ENCODE results near the gene COL11A2. TPM values are rescaled to one million over a fixed set of nuclear protein-coding genes. Genes with fewer than 3 reads are reported as not detected.

Gene COL11A2
- total and polyA plus RNA-seq, 2 donors, result 2.1 to 5.5 TPM

DNA sequence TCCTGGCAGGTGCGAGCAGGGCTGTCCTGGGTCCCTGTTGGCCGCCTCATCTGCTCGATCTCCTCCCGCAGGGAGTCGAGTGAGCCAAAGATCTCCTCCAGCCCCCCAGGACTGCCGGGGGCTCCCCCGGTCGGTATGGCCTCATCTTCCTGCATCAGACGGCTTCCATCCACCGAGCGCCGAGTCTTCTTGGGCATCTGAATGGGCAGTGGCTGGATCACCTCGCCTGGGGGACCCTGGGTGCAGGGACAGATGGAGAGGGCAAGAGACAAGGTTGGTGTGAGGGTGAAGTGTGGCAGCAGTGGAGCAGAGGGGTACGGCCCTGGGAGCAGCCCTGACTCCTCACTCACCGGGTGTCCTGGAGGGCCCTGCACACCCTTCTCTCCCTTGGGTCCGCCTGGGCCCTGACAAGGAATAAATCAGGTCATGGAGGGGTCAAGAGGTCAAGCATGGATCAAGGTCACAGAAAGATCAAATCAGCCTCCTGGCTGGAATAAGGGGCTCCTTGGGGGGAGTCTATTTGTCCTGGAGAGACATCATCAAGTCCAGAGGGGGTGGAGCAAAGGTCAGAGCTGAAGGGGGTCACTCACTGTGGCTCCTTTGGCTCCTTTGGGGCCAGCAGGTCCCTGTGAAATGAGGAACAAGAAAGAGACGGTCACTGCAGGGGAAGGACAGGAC, 26.5 kb downstream of the COL11A2 start:
- WGBS, result 95% methylated on average over 17 of the region's 17 CpGs
- H3K4me1 ChIP-seq (ENCODE audit: control insufficient read depth in 2 of 2, insufficient read depth in 2 of 2, low read length in 2 of 2), result peaks cover 0 to 8% of the 10 kb centered on the region in 2 donors

DNA sequence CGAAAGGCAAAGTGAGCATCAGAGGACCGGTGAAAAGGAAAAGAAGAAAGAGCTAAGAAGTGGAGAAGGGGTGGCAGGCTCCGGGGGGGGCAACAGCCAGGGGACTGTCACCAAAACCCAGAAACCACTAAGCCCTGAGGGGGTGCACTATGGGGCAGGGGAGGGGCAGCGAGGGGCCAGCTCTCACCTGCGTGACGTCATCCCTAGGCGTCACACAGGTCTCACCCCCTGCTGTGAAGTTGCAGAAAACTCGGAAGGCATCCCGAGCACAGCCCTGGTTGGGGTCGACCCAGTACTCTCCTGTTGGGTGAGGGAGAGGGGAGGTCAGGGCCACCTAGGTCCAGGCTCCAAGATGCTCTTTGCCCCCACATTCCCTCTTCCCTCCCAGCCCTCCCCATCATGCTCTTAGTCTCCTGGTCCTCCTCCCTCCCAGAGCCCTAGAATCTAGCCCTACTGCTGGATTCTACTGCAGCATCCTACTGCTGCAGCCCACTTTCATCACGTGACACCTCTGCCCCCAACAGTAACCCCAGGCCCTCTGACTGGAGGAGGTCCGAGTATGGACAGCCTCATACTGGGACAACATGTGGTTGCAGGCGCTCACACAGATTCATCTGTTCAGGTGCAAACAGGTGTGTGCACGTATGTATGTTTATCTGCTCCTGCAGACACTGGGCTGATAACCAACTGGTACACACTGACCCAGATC, 27.4 kb downstream of the COL11A2 start:
- no peak for DNase-seq (ENCODE audit: low read depth in 6 of 9, low spot score in 9 of 9)
- no peak overlapping the region for H3K4me3 ChIP-seq (ENCODE audit: low read length in 2 of 2)
- peaks cover 0 to 49% of the 10 kb centered on the region in 2 donors for H3K27me3 ChIP-seq (ENCODE audit: control insufficient read depth in 2 of 2, insufficient read depth in 1 of 2, low read length in 1 of 2)
- 86% methylated on average over 14 of the region's 14 CpGs for WGBS
- peaks cover 0 to 4% of the 10 kb centered on the region in 2 donors for H3K9me3 ChIP-seq (ENCODE audit: control insufficient read depth in 2 of 2, insufficient read depth in 1 of 2, low read length in 1 of 2)
- H3K27ac ChIP-seq (ENCODE audit: low read depth in 1 of 2, low read length in 1 of 2), result no peak overlapping the region
- no peaks in the 10 kb centered on the region for H3K36me3 ChIP-seq (ENCODE audit: control insufficient read depth in 2 of 2, insufficient read depth in 2 of 2, low read length in 1 of 2)
- peaks cover 0 to 8% of the 10 kb centered on the region in 2 donors for H3K4me1 ChIP-seq (ENCODE audit: control insufficient read depth in 2 of 2, insufficient read depth in 2 of 2, low read length in 2 of 2)

More for the DNA sequence above, 26.5 kb downstream of the COL11A2 start:
- Histone ChIP-seq H3K27me3 (ENCODE audit: control insufficient read depth in 2 of 2, insufficient read depth in 1 of 2, low read length in 1 of 2) (peaks cover 0 to 43% of the 10 kb centered on the region in 2 donors), H3K4me3 (ENCODE audit: low read length in 2 of 2) (no peak overlapping the region), H3K27ac (ENCODE audit: low read depth in 1 of 2, low read length in 1 of 2) (no peak overlapping the region), H3K9me3 (ENCODE audit: control insufficient read depth in 2 of 2, insufficient read depth in 1 of 2, low read length in 1 of 2) (peaks cover 0 to 4% of the 10 kb centered on the region in 2 donors), H3K36me3 (ENCODE audit: control insufficient read depth in 2 of 2, insufficient read depth in 2 of 2, low read length in 1 of 2) (no peaks in the 10 kb centered on the region)
- no peak for DNase-seq (ENCODE audit: low read depth in 6 of 9, low spot score in 9 of 9)

DNA sequence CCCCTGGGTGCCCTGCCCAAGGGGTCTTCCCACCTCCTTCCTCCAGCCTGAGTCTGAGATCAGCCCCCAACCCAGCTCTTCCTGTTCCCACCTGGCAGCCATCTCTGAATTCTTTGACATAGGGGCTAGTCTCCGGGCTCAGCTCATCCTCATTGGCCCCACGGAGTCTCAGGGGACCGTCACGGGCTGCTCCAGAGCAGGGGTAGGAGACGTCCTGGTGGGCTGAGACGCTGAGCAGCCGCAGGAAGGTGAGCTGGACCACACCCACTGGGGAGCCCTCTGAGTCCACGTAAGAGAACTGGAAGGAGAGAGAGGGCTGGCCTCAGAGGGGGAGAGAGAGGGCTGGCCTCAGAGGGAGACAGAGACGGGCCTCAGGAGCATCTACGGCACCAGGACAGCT, 28.1 kb downstream of the COL11A2 start:
- peaks cover 0 to 4% of the 10 kb centered on the region in 2 donors for H3K9me3 ChIP-seq (ENCODE audit: control insufficient read depth in 2 of 2, insufficient read depth in 1 of 2, low read length in 1 of 2)
- WGBS, result 86% methylated on average over 10 of the region's 10 CpGs
- H3K36me3 ChIP-seq (ENCODE audit: control insufficient read depth in 2 of 2, insufficient read depth in 2 of 2, low read length in 1 of 2), result no peaks in the 10 kb centered on the region
- no peak for DNase-seq (ENCODE audit: low read depth in 6 of 9, low spot score in 9 of 9)
- H3K4me3 ChIP-seq (ENCODE audit: low read length in 2 of 2), result no peak overlapping the region
- peaks cover 0 to 8% of the 10 kb centered on the region in 2 donors for H3K4me1 ChIP-seq (ENCODE audit: control insufficient read depth in 2 of 2, insufficient read depth in 2 of 2, low read length in 2 of 2)
- H3K27ac ChIP-seq (ENCODE audit: low read depth in 1 of 2, low read length in 1 of 2), result no peak overlapping the region
- H3K27me3 ChIP-seq (ENCODE audit: control insufficient read depth in 2 of 2, insufficient read depth in 1 of 2, low read length in 1 of 2), result peaks cover 0 to 49% of the 10 kb centered on the region in 2 donors

DNA sequence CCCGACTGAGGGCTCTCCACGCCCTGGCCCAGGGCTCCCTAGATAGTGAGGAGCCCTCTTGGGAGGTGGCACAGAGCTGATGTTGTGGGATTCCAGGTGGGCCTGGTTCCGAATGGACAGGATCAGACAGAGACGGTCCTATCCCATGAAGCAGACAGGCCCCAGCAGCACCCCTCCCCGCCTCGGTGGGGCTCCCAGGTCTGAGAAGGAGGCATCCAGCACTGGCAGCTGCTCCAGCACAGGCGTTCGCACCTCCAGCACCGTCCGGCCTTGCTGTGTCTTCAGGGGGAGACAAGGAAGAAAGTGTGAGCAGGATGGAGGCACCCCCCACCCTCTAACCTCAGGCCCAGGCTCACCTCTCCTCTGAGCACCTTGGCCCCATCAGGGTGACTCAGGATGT, 28.7 kb downstream of the COL11A2 start:
- Histone ChIP-seq H3K9me3 (ENCODE audit: control insufficient read depth in 2 of 2, insufficient read depth in 1 of 2, low read length in 1 of 2) (peaks cover 0 to 4% of the 10 kb centered on the region in 2 donors), H3K36me3 (ENCODE audit: control insufficient read depth in 2 of 2, insufficient read depth in 2 of 2, low read length in 1 of 2) (no peaks in the 10 kb centered on the region), H3K27ac (ENCODE audit: low read depth in 1 of 2, low read length in 1 of 2) (no peak overlapping the region), H3K4me3 (ENCODE audit: low read length in 2 of 2) (no peak overlapping the region), H3K4me1 (ENCODE audit: control insufficient read depth in 2 of 2, insufficient read depth in 2 of 2, low read length in 2 of 2) (peaks cover 0 to 8% of the 10 kb centered on the region in 2 donors), H3K27me3 (ENCODE audit: control insufficient read depth in 2 of 2, insufficient read depth in 1 of 2, low read length in 1 of 2) (peaks cover 0 to 49% of the 10 kb centered on the region in 2 donors)
- DNase-seq (ENCODE audit: low read depth in 6 of 9, low spot score in 9 of 9), result no peak
- WGBS, result 94% methylated on average over 10 of the region's 10 CpGs

DNA sequence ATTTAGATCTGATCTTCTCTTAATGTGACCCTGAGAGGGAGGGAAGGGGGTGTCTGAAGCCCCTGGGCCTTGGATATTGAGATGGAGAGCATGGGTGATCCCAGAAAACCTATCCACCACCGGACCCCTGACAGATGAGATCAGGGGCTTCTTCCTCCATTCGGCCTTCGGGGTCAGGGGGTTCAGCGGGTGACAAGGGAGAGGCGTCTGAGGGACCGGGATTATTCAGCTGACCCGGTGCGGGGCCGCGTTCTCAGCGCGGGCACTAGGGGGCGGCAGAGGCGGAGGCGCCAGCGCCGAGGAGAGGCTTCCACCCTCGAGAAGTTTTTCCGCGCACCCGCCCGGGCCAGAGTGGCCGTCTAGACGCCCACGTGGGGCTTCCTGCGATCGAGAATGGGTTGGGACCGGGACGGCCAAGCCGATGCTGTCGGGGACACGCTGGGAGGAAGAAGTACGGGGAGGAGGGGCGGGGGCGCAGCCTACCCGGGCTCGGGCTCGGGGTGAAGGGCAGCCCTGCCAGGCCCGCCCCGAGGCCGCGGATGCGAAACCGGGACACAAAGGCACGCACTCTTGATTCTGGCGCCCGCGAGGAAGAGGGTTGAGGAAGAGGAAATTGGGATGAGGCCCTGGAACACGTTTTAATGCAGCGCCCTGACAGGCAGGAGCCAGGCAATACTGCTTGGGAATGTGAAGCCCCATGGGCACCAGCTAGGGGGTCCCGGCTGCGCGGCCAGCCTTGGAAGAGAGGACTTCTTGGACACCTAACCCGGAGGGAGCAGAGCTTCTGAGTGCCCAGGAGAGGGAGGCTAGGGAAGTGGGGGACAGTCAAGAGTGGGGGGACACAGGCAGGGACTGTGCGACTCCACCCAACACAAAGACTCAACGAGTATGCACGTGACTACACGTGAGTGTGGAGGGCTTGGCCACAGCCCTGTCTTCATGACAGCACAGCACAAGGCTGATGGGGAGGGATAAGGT, 30.6 kb downstream of the COL11A2 start:
- 11% methylated on average over 58 of the region's 58 CpGs for WGBS
- peaks cover 0 to 8% of the 10 kb centered on the region in 2 donors for H3K4me1 ChIP-seq (ENCODE audit: control insufficient read depth in 2 of 2, insufficient read depth in 2 of 2, low read length in 2 of 2)
- H3K27ac ChIP-seq (ENCODE audit: low read depth in 1 of 2, low read length in 1 of 2), result no peak overlapping the region
- peaks cover 0 to 4% of the 10 kb centered on the region in 2 donors for H3K9me3 ChIP-seq (ENCODE audit: control insufficient read depth in 2 of 2, insufficient read depth in 1 of 2, low read length in 1 of 2)
- peak in 8 of 9 donors; percentile 35 to 74 (median 57) for DNase-seq (ENCODE audit: low read depth in 6 of 9, low spot score in 9 of 9)
- peaks cover 0 to 47% of the 10 kb centered on the region in 2 donors for H3K27me3 ChIP-seq (ENCODE audit: control insufficient read depth in 2 of 2, insufficient read depth in 1 of 2, low read length in 1 of 2)
- no peaks in the 10 kb centered on the region for H3K36me3 ChIP-seq (ENCODE audit: control insufficient read depth in 2 of 2, insufficient read depth in 2 of 2, low read length in 1 of 2)
- peak overlapping the region; percentile 42 for H3K4me3 ChIP-seq (ENCODE audit: low read length in 2 of 2)

DNA sequence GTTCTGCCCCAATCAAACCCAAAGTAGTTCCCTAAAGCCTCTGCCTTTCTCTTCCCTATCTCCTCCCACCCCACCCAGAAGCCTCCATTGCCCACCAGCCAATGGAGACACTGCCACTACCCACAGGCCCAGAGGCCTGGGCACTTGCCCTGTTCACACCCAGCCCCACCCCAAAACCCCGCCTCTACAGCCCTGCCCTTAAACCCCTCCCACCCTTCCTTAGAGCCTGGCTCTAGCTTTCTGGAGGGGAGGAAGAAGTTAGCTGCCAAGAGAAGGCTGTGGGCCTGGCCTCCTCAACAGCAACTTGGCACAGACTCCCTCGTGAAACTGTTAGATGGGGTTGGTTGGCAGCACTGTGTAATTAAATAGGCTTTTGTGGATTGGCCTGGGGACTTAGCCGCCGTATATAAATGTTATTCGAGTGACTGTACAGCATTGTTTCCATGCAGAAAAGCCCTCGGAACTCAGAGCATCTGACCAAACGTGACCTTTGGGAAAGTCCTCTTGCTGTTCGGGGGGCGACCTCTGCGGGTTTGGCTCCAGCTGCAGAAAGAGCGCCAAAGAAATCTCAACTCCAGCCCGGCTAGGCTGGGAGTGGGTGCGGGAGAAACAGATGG, 31.4 kb downstream of the COL11A2 start:
- no peak overlapping the region for H3K27ac ChIP-seq (ENCODE audit: low read depth in 1 of 2, low read length in 1 of 2)
- no peak overlapping the region for H3K4me3 ChIP-seq (ENCODE audit: low read length in 2 of 2)
- no peak for DNase-seq (ENCODE audit: low read depth in 6 of 9, low spot score in 9 of 9)
- H3K27me3 ChIP-seq (ENCODE audit: control insufficient read depth in 2 of 2, insufficient read depth in 1 of 2, low read length in 1 of 2), result peaks cover 0 to 43% of the 10 kb centered on the region in 2 donors
- peaks cover 0 to 4% of the 10 kb centered on the region in 2 donors for H3K9me3 ChIP-seq (ENCODE audit: control insufficient read depth in 2 of 2, insufficient read depth in 1 of 2, low read length in 1 of 2)
- H3K4me1 ChIP-seq (ENCODE audit: control insufficient read depth in 2 of 2, insufficient read depth in 2 of 2, low read length in 2 of 2), result peaks cover 0 to 8% of the 10 kb centered on the region in 2 donors
- 76% methylated on average over 13 of the region's 13 CpGs for WGBS
- no peaks in the 10 kb centered on the region for H3K36me3 ChIP-seq (ENCODE audit: control insufficient read depth in 2 of 2, insufficient read depth in 2 of 2, low read length in 1 of 2)

DNA sequence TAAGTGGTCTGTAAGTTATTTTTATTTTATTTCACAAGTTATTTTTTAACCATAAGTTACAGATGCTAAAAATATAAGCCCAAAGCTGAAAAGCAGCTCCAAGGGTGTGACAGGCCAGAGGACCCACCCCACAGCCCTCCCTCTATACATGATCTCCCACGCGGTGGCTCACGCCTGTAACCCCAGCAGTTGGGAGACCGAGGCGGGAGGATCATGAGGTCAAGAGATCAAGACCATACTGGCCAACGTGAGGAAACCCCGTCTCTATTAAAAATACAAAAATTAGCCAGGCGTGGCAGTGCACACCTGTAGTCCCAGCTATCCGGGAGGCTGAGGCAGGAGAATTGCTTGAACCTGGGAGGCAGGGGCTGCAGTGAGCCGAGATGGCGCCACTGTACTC, 32.2 kb downstream of the COL11A2 start:
- no peak overlapping the region for H3K27ac ChIP-seq (ENCODE audit: low read depth in 1 of 2, low read length in 1 of 2)

DNA sequence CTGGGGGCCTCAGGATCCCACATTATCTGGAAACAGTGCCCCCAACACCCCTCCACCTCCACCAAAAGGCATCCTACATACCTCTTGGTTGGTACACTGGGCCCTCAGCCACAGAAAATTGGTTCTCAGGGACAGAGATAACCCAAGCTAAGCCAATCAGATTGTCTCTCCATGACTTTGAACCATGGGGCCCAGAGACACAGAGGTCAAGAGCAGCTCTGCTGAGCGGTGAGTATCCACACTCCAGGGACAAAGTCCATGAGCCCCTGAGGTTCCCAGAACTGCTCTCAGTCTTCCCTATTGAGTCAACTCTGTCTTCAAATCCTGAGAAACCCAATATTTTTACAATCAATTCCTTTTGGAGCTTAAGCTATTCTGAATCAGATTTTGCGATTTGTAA, 35.3 kb downstream of the COL11A2 start:
- Histone ChIP-seq H3K27ac (ENCODE audit: low read depth in 1 of 2, low read length in 1 of 2) (no peak overlapping the region), H3K4me3 (ENCODE audit: low read length in 2 of 2) (no peak overlapping the region), H3K4me1 (ENCODE audit: control insufficient read depth in 2 of 2, insufficient read depth in 2 of 2, low read length in 2 of 2) (peaks cover 0 to 8% of the 10 kb centered on the region in 2 donors), H3K9me3 (ENCODE audit: control insufficient read depth in 2 of 2, insufficient read depth in 1 of 2, low read length in 1 of 2) (no peaks in the 10 kb centered on the region), H3K27me3 (ENCODE audit: control insufficient read depth in 2 of 2, insufficient read depth in 1 of 2, low read length in 1 of 2) (peaks cover 0 to 17% of the 10 kb centered on the region in 2 donors), H3K36me3 (ENCODE audit: control insufficient read depth in 2 of 2, insufficient read depth in 2 of 2, low read length in 1 of 2) (no peaks in the 10 kb centered on the region)
- WGBS, result 97% methylated on average over 2 of the region's 2 CpGs
- DNase-seq (ENCODE audit: low read depth in 6 of 9, low spot score in 9 of 9), result no peak

More for the DNA sequence above, 32.2 kb downstream of the COL11A2 start:
- Histone ChIP-seq H3K4me3 (ENCODE audit: low read length in 2 of 2) (no peak overlapping the region), H3K27me3 (ENCODE audit: control insufficient read depth in 2 of 2, insufficient read depth in 1 of 2, low read length in 1 of 2) (peaks cover 0 to 40% of the 10 kb centered on the region in 2 donors), H3K4me1 (ENCODE audit: control insufficient read depth in 2 of 2, insufficient read depth in 2 of 2, low read length in 2 of 2) (peaks cover 0 to 8% of the 10 kb centered on the region in 2 donors), H3K9me3 (ENCODE audit: control insufficient read depth in 2 of 2, insufficient read depth in 1 of 2, low read length in 1 of 2) (peaks cover 0 to 4% of the 10 kb centered on the region in 2 donors), H3K36me3 (ENCODE audit: control insufficient read depth in 2 of 2, insufficient read depth in 2 of 2, low read length in 1 of 2) (no peaks in the 10 kb centered on the region)
- no peak for DNase-seq (ENCODE audit: low read depth in 6 of 9, low spot score in 9 of 9)
- 96% methylated on average over 11 of the region's 11 CpGs for WGBS

All from thymus (tissue), 11 donors.